Left ventricle myocardium superior (tissue), 1 donor: ENCODE measurements around the gene EIF4G3. TPM values are rescaled to one million over a fixed set of nuclear protein-coding genes. Genes with fewer than 3 reads are reported as not detected.
"Not testable (repeated sequence)": the region's sequence is repeated elsewhere in the genome, so short reads cannot be mapped to it uniquely, and the experiment has no call there.

Experiments used
- ATAC-seq: fragments of 200-7000 bp; cut with Tn5 transposase; one replicate; pipeline ENCODE4 v1.9.1; 2020; ENCODE audit warnings: mild to moderate bottlenecking, moderate library complexity
- DNase-seq: peaks from one replicate; pipeline ENCODE4 v3.0.0-alpha.2; 2020
- intact Hi-C: fragments of 100-400 bp; cut with micrococcal nuclease; formaldehyde crosslinking; loops from one replicate; pipeline ENCODE4 v1.11.0; 2022
- total RNA-seq: library from RNA; stranded (reverse); fragmentation: NEBNext Ultra II Directional; extraction: Animal tissue kit (Norgen Biotek cat#: 25700); gene quantifications from one replicate; pipeline ENCODE4 v1.2.1, GENCODE V29; 2021
- donor health status: DM: no; HTN: yes; CAD: no; lungs with severe emphysema.

The EIF4G3 gene
- total RNA-seq, 1 donor from 2014 or later: 28.8 TPM

DNA sequence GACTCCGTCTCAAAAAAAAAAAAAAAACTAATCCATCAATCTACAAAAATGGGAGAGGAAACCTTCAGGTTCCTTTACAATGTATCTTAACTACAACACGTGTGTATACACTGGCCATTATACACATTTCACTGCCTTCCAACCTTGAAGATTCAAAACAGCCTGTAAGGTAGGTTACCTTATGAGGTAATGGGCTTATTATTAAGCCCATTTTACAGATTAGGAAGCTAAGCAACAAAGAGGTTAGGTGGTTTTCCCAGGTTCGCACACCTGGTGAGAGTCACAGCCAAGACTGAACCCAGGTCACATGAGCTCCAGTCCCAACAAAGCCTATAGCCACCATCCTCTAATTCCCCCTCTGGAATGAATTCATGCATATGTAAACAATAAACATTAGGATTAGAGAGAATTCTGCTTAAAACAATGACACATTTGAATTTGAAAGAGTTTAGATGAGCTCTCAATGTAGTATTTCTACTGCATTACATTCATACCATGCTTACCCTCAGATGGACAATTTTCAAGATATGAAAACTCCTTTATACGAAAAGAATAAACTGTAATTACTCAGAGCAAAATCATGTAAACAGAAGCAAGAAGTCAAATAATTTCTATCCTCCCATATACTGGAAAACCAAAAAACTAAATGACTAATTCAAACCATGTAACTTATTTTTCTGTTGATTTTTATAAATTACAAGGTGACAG is 54.8 kb downstream of the EIF4G3 start:
- DNase-seq: no peak
- no peak for ATAC-seq
- intact Hi-C loops: no loop called here

DNA sequence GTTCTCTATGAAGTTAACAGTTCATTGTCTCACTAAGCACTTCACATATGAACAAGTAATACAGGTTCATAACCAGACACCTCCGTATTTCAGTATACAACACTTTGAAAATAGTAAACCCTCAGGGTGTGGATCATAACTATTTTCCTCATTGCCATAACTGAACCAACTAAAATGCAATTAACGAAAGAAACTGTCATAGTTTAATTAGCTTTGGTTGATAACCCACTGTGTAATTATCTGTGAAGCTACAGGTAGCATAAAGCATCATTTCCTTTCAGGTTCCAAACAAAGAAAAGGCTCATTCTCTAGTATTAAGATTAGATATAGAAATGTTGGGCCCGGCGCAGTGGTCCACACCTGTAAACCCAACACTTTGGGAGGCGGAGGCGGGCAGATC is 58.5 kb downstream of the EIF4G3 start:
- no peak for ATAC-seq
- intact Hi-C loops: no loop called here
- no peak for DNase-seq

DNA sequence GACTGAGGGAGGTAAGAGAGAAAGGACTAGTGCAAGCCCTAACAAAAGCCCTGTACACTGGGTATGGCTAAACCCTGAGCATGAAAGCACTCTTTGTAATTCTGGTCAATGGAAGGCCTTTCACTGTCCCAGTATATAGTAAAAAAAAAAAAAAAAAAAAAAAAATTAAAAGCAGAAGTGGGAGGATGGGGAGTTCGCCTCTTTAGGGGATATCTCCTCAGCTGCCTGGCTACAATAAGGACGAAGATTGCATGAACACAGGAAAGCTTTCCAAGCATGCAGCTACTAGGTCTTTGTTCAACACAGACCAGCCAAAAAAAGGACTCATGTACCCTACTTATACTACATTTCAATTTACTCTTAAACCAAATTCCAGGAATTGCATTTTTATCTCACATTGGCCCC is 59.1 kb downstream of the EIF4G3 start:
- DNase-seq (no peak), ATAC-seq (peak; percentile 69)
- intact Hi-C loops: no loop called here

GRCh38 chr1:21117159-21117558 is 59.5 kb downstream of the EIF4G3 start:
- ATAC-seq: no peak
- intact Hi-C loops: no loop called here
- DNase-seq: no peak

- no peak for ATAC-seq
- intact Hi-C loops: no loop called here
- no peak for DNase-seq
Measured at GRCh38 chr1:21115098-21115760, 61.5 kb downstream of the EIF4G3 start.

- intact Hi-C loops: no loop called here
- DNase-seq: no peak
- ATAC-seq: no peak
Measured at GRCh38 chr1:21114431-21114830, 62.3 kb downstream of the EIF4G3 start.

DNA sequence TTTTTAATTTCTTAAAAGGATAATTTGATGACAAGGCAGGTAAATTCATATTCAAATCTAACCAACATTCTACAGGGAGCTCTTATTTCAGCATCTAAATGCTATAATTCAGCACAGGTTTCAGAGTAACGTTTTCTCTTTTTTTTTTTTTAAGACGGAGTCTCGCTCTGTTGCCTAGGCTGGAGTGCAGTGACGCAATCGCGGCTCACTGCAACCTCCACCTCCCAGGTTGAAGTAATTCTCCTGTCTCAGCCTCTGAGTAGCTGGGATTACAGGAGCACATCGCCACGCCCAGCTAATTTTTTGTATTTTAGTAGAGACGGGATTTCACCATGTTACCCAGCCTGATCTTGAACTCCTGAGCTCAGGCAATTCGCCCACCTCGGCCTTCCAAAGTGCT is 66.5 kb downstream of the EIF4G3 start:
- ATAC-seq: no peak
- intact Hi-C loops: no loop called here
- DNase-seq: no peak

- intact Hi-C loops: no loop called here
- no peak for DNase-seq
- ATAC-seq: no peak
Measured at GRCh38 chr1:21106709-21107108, 70.0 kb downstream of the EIF4G3 start.

DNA sequence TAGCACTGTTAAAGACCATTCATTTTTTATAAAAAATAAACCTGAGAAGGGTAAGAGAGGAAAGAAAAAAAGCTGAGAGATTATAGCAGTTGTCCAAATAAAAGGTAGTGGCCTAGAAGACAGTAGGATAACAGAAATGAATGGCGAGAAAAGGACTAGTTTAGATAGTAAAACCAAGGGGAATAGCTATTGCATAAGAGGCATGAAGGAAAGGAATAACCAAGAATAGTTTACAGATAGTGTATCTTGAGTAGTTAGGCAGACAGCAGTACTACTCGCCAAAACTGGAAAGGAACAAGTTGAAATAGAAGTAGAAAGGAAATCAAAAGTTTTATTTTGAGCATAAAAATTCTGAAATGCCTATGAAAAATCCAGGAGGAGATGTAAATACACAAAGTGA is 70.5 kb downstream of the EIF4G3 start:
- DNase-seq (no peak), ATAC-seq (peak; percentile 61)
- intact Hi-C loops: no loop called here

DNA sequence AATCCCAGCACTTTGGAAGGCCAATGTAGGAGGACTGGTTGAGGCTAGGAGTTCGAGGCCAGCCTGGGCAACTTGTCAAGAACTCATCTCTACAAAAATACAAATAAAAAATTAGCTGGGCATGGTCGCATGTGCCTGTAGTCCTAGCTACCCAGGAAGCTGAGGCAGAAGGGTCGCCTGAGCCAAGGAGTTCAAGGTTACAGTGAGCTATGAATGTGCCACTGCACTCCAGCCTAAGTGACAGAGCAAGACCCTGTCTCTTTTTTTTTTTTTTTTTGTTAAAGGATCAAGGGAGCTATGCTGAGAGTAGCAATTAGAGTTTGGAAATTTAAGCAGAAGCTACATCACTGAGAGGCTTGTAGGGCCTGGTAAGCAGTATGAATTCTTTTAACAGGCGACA is 70.9 kb downstream of the EIF4G3 start:
- intact Hi-C loops: no loop called here
- DNase-seq (no peak), ATAC-seq (no peak)

GRCh38 chr1:21104683-21105082 is 72.0 kb downstream of the EIF4G3 start:
- DNase-seq (no peak), ATAC-seq (no peak)
- intact Hi-C loops: no loop called here

DNA sequence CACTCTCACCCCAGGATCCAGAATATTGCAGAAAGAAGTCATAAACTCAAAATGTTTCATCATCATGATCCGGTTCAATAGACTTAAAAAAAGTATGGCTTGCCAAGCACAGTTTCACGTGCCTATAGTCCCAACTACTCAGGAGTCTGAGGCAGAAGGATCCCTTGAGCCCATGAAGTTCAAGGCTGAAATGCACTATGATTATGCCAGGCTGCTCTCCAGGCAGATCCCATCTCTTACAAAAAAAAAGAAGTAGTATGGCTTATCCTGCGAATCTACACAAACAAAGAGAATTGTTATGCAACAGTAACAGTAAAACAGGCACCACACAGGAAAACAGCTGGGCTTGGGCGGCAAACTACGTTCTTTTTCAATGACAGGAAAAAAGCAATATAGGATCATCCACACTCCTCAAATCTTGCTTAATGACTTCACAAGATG is 76.2 kb downstream of the EIF4G3 start:
- DNase-seq (no peak), ATAC-seq (peak; percentile 61)
- intact Hi-C loops: no loop called here

- ATAC-seq (no peak), DNase-seq (no peak)
- intact Hi-C loops: no loop called here
Measured at GRCh38 chr1:21099869-21100131, 76.9 kb downstream of the EIF4G3 start.

DNA sequence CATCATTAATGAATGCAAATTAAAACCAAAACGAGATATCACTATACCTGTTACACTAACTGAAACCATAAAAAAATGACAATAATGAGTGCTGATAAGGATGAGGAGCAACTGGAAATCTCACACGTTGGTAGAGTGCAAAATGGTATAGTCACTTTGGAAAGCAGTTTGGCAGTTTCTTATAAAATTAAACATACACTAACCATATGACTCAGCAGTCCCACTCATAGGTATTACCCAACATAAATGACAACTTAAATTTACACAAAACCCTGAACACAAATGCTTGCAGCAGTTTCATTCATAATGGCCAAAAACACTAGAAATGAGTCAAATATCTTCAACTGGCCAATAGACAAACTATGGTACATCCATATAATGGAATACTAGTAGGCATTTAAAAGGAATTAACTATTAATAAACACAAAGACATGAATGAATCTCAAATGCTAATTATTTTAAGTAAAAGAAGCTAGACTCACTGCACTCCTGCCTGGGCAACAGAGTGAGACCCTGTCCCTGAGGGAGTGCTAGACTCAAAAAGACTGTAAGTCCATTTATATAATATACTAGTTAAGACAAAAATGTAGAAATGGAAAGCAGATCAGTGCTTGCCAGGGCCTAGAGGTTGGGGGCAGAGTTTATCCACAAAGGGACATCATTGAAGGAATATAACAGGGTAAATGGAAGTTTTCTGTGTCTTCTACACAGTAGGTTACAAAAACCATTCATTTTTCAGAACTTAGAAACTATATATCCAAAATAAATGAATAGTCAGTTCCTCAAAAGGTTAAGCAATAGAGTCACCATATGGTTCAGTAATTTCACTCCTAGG is 77.4 kb downstream of the EIF4G3 start:
- ATAC-seq (no peak), DNase-seq (no peak)
- intact Hi-C loops: no loop called here

DNA sequence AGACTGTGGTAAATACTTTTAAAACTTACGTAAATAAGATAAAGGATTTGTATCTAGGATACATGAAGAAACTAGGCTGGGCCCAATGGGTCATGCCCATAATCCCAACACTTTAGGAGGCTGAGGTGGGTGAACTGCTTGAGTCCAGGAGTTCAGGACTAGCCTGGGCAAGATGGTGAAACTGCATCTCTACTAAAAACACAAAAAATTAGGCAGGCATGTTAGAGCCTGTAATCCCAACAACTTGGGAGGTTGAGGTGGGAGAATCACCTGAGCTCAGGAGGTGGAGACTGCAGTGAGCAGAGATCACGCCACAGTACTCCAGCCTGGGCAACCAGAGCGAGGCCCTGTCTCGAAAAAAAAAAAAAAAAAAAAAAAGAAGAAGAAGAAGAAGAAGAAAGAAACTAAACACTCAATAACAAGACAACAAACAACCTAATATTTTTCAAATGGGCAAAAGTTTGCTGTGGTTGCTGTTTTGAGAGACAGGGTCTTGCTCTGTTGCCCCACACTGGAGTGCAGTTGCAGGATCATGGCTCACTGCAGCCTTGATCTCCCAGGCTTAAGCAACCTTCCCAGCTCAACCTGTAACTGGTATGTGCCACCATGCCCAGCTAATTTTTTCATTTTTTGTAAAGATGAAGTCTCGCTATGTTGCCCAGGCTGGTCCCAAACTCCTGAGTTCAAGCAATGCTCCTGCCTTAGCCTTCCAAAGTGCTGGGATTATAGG is 78.3 kb downstream of the EIF4G3 start:
- ATAC-seq (no peak), DNase-seq (no peak)
- intact Hi-C loops: no loop called here

DNA sequence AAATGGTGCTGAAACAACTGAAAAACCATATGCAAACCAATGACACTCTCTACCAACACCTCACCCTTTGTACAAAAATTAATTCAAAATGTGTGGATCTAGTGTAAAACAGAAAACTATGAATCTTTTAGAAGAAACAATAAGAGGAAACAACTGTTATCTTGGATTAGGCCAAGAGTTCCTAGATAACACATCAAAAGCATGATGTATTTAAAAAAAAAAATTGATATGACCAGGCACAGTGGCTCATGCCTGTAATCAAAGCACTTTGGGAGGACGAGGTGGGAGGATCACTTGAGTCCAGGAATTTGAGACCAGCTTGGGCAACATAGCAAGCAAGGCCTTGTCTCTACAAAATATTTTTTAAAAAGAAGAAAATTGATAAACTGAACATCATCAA is 79.0 kb downstream of the EIF4G3 start:
- intact Hi-C loops: no loop called here
- DNase-seq: no peak
- ATAC-seq: no peak

DNA sequence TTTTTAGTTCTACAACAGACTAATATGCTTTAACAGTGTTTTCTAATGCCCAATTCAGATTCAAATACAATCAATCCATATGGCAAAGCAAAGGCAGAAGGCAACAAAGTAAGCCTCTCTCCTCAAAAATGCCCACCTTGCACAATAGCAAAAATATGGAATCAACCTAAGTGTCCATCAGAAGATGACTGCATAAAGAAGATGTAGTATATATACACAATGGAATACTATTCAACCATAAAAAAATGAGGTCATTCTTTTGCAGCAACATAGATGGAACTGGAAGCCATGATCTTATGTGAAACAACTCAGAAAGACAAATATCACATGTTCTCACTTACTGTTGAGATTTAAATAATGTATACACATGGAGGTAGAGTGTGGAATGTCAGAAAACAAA is 80.7 kb downstream of the EIF4G3 start:
- ATAC-seq (no peak), DNase-seq (no peak)

DNA sequence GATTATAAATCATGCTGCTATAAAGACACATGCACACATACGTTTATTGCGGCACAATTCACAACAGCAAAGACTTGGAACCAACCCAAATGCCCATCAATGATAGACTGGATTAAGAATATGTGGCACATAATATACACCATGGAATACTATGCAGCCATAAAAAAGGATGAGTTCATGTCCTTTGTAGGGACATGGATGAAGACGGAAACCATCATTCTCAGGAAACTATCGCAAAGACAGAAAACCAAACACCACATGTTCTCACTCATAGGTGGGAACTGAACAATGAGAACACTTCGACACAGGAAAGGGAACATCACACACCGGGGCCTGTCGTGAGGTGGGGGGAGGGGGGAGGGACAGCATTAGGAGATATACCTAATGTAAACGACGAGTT is 82.4 kb downstream of the EIF4G3 start:
- intact Hi-C loops, ATAC-seq, DNase-seq: not testable (repeated sequence)

More for the DNA sequence above, 80.7 kb downstream of the EIF4G3 start:
- intact Hi-C loops: no loop called here

DNA sequence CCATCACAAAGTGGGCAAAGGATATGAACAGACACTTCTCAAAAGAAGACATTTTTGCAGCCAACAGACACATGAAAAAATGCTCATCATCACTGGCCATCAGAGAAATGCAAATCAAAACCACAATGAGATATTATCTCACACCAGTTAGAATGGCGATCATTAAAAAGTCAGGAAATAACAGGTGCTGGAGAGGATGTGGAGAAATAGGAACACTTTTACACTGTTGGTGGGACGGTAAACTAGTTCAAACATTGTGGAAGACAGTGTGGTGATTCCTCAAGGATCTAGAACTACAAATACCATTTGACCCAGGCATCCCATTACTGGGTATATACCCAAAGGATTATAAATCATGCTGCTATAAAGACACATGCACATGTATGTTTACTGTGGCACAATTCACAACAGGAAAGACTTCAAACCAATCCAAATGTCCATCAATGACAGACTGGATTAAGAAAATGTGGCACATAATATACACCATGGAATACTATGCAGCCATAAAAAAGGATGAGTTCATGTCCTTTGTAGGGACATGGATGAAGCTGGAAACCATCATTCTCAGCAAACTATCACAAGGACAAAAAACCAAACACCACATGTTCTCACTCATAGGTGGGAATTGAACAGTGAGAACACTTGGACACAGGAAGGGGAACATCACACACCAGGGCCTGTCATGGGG is 83.3 kb downstream of the EIF4G3 start:
- intact Hi-C loops, DNase-seq, ATAC-seq: not testable (repeated sequence)
